Esophagus mucosa (tissue), 1 donor: ENCODE measurements around the gene RHEB. TPM values are rescaled to one million over a fixed set of nuclear protein-coding genes. Genes with fewer than 3 reads are reported as not detected.

Experiments used
- ATAC-seq: fragments of 200-7000 bp; cut with Tn5 transposase; one replicate; pipeline ENCODE4 v1.9.1; 2020
- total RNA-seq: library from RNA; stranded (reverse); gene quantifications from one replicate; pipeline ENCODE4 v1.2.4, GENCODE V29; 2023
- donor health status: DM: yes; HTN: yes; CAD: no.

RHEB gene
- total RNA-seq, 1 donor from 2014 or later = 48.4 TPM

- peak; percentile 54 for ATAC-seq
Measured at GRCh38 chr7:151469281-151469680, 50.4 kb downstream of the RHEB start.

- no peak for ATAC-seq
Measured at GRCh38 chr7:151468217-151469018, 51.3 kb downstream of the RHEB start.

GRCh38 chr7:151465169-151465568, 54.5 kb downstream of the RHEB start:
- ATAC-seq = no peak

- no peak for ATAC-seq
Measured at GRCh38 chr7:151462306-151462779, 57.4 kb downstream of the RHEB start.

GRCh38 chr7:151461942-151462230, 57.8 kb downstream of the RHEB start:
- ATAC-seq = no peak

- ATAC-seq = no peak
Measured at GRCh38 chr7:151461096-151461941, 58.4 kb downstream of the RHEB start.

- peak; percentile 13 for ATAC-seq
Measured at GRCh38 chr7:151460474-151460855, 59.2 kb downstream of the RHEB start.

GRCh38 chr7:151459726-151460473, 59.8 kb downstream of the RHEB start:
- ATAC-seq = peak; percentile 73

GRCh38 chr7:151457534-151457933, 62.2 kb downstream of the RHEB start:
- no peak for ATAC-seq

GRCh38 chr7:151456782-151457181, 62.9 kb downstream of the RHEB start:
- ATAC-seq = no peak

GRCh38 chr7:151456276-151456675, 63.4 kb downstream of the RHEB start:
- ATAC-seq = no peak

GRCh38 chr7:151455690-151456089, 64.0 kb downstream of the RHEB start:
- ATAC-seq = no peak

GRCh38 chr7:151454932-151455530, 64.7 kb downstream of the RHEB start:
- ATAC-seq = no peak

GRCh38 chr7:151454305-151454704, 65.4 kb downstream of the RHEB start:
- ATAC-seq = no peak

GRCh38 chr7:151453326-151453791, 66.3 kb downstream of the RHEB start:
- no peak for ATAC-seq

GRCh38 chr7:151452680-151453325, 66.9 kb downstream of the RHEB start:
- ATAC-seq = no peak

- no peak for ATAC-seq
Measured at GRCh38 chr7:151451626-151452571, 67.8 kb downstream of the RHEB start.

- no peak for ATAC-seq
Measured at GRCh38 chr7:151451156-151451555, 68.5 kb downstream of the RHEB start.

- ATAC-seq = no peak
Measured at GRCh38 chr7:151449990-151450389, 69.7 kb downstream of the RHEB start.
